Testis (tissue), 2 donors: ENCODE measurements around the gene ARHGAP27.

Experiments used
- CTCF ChIP-seq, 3 experiments: fragments of 450-650 bp in 2 of 3; fragments of 200-600 bp in 1 of 3; sonication (generic) in 1 of 3; IDR thresholded peaks; one replicate each; pipeline ENCODE4 v1.5.1; 2016 to 2019; ENCODE audit warnings: antibody characterized with exemption in 3 of 3, mild to moderate bottlenecking in 2 of 3, moderate library complexity in 1 of 3
- POLR2A ChIP-seq: fragments of 450-650 bp; IDR thresholded peaks from one replicate; pipeline ENCODE4 v1.6.1; 2017; ENCODE audit warnings: antibody characterized with exemption, mild to moderate bottlenecking, moderate library complexity

DNA sequence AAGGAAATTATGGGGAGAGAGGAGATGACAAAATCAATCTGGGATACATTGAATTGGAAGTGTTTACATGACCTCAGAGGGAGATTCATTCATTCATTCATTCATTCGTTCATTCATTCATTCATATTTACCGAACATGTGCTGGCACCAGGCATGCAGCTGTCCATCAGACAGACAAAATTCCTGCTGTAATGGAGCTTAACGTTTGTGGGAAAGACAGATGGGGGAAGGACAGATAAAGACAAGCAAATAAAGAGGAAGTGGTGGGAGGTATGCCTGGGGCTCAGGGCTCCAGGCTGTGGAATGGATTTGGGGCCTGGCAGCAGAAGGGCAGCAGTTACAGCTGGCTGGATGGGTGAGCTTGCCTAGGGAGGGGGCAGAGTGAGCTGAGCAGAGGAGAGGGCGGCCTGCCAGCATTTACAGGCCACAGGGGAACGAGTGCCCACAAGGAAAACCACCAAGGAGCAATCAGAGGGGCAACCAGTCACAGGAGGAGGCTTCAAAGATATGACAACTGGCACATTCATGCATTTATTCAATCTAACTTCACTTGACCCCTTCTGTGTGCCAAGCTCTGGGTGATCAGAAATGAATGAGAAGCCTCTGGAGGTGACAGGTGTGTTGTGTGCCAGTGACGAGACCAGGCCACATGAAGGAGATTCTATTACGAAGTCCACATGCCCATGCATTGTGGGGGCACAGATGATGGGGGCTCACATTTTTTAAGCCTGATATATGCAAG, 48.5 kb downstream of the ARHGAP27 start:
- TF ChIP-seq CTCF (IDR thresholded peaks at IDR 0.05) (no peak), POLR2A (no peak)
